ENCODE results near the gene SLC25A38.

The SLC25A38 gene

DNA sequence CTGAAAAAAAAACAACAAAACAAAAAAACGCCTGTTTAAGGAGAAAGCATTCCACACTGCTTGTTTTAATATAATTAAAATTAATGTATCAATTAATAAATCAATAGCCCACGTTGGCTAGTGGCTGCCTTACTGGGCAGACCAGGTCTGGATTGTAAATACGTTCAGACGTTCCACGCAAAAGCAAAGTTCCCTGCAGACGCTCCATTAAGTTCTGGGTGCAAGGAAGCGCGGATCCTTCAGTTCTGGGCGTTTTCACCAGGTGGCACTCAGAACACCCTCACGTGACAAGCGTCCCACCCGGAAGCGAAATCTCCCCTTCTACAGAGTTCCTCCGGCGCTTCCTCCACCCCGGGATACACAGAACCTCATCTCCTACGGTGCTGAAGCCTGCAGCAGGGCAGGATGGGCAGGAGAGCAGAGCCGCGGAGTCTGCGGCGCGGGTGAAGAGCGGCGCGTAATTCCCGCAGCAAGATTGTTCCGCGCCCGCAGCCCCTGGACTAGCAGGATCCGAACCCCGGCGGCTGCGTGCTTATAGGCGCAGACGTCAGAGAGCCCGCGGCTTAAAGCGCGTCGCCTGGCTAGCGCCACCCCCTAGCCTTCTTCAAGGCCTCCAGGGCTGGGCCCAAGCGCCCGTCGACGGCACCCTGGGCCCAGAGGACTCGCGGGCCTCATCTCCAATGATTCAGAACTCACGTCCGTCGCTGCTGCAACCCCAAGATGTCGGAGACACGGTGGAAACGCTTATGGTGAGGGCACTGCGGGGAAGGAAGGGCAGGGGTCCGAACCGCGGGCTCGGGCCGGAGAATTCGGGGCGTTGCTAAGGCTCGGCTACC lies at the start of gene SLC25A38:
SLC25A38 (plus strand) TSS at position 326 of the 836 bp plus-strand sequence; CDS start at position 681, 355 bp downstream.
- no peaks in the 10 kb centered on the region for H3K9me2 ChIP-seq (replicated peaks; ENCODE audit: control insufficient read depth, low read length)
- peak; percentile 34 for TF ChIP-seq CTCF (IDR thresholded peaks at IDR 0.05; ENCODE audit: low read depth, low read length, poor library complexity, severe bottlenecking)
- TF ChIP-seq EZH2phosphoT487 (IDR thresholded peaks at IDR 0.05; ENCODE audit: borderline replicate concordance, low read length) = no peak
- peaks cover 44% of the 10 kb centered on the region for H3K4me1 ChIP-seq (ENCODE audit: control insufficient read depth, low read length)
- peak within 1 kb of the TSS; percentile 83 for H3K27ac ChIP-seq (ENCODE audit: low read depth, low read length)
- peaks cover 24% of the 10 kb centered on the region for H4K20me1 ChIP-seq (ENCODE audit: control insufficient read depth, insufficient read depth, low read depth, low read length)
- H3F3A ChIP-seq (ENCODE audit: control insufficient read depth, insufficient read depth) = no peaks in the 10 kb centered on the region
- H3K4me2 ChIP-seq (ENCODE audit: low read length) = peak within 1 kb of the TSS; percentile 67
- H3K36me3 ChIP-seq (ENCODE audit: control insufficient read depth, low read length) = peaks cover 26% of the 10 kb centered on the region
- peak within 1 kb of the TSS; percentile 88 for H3K4me3 ChIP-seq (ENCODE audit: low read length)
- H3K27me3 ChIP-seq (ENCODE audit: control insufficient read depth, low read length) = no peaks in the 10 kb centered on the region
- H3K9me3 ChIP-seq (ENCODE audit: control insufficient read depth, insufficient read depth, low read length) = no peaks in the 10 kb centered on the region
- H3K79me2 ChIP-seq (ENCODE audit: control insufficient read depth, low read length) = peaks cover 50% of the 10 kb centered on the region

- no peaks in the 10 kb centered on the region for H3F3A ChIP-seq (ENCODE audit: control insufficient read depth, insufficient read depth)
- H3K4me2 ChIP-seq (ENCODE audit: low read length) = no peak overlapping the region
- H3K79me2 ChIP-seq (ENCODE audit: control insufficient read depth, low read length) = no peaks in the 10 kb centered on the region
- H3K9me3 ChIP-seq (ENCODE audit: control insufficient read depth, insufficient read depth, low read length) = no peaks in the 10 kb centered on the region
- no peaks in the 10 kb centered on the region for H3K36me3 ChIP-seq (ENCODE audit: control insufficient read depth, low read length)
- no peak overlapping the region for H3K4me3 ChIP-seq (ENCODE audit: low read length)
- no peaks in the 10 kb centered on the region for H3K9me2 ChIP-seq (replicated peaks; ENCODE audit: control insufficient read depth, low read length)
- peaks cover 20% of the 10 kb centered on the region for H3K27me3 ChIP-seq (ENCODE audit: control insufficient read depth, low read length)
- H4K20me1 ChIP-seq (ENCODE audit: control insufficient read depth, insufficient read depth, low read depth, low read length) = no peaks in the 10 kb centered on the region
- H3K27ac ChIP-seq (ENCODE audit: low read depth, low read length) = no peak overlapping the region
- TF ChIP-seq CTCF (IDR thresholded peaks at IDR 0.05; ENCODE audit: low read depth, low read length, poor library complexity, severe bottlenecking) (no peak), EZH2phosphoT487 (IDR thresholded peaks at IDR 0.05; ENCODE audit: borderline replicate concordance, low read length) (no peak)
- no peaks in the 10 kb centered on the region for H3K4me1 ChIP-seq (ENCODE audit: control insufficient read depth, low read length)
Measured at GRCh38 chr3:39333607-39334006, 49.6 kb upstream of the SLC25A38 start.

DNA sequence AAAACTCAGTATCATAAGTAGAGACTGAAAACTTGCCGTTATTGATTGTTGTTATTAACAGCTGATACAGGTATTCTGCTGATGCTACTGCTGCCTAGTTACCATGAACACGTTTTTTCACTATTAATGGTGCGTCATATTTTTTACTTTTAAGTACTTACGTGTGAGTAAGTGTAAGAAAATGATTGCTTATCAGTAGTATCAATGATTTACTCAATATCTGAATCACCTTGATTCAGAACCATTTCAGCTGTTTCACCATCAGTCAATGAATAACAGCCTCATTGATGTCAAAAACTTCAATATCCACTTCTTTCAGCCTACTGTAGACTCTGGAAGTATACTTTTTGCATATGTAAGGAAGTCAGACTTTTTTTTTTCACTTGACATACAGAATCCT lies 49.0 kb upstream of the SLC25A38 start:
- Histone ChIP-seq H3K4me3 (ENCODE audit: low read length) (no peak overlapping the region), H3K9me3 (ENCODE audit: control insufficient read depth, insufficient read depth, low read length) (no peaks in the 10 kb centered on the region), H3F3A (ENCODE audit: control insufficient read depth, insufficient read depth) (no peaks in the 10 kb centered on the region), H3K79me2 (ENCODE audit: control insufficient read depth, low read length) (no peaks in the 10 kb centered on the region), H3K27me3 (ENCODE audit: control insufficient read depth, low read length) (peaks cover 16% of the 10 kb centered on the region), H3K4me2 (ENCODE audit: low read length) (no peak overlapping the region), H4K20me1 (ENCODE audit: control insufficient read depth, insufficient read depth, low read depth, low read length) (no peaks in the 10 kb centered on the region), H3K4me1 (ENCODE audit: control insufficient read depth, low read length) (no peaks in the 10 kb centered on the region), H3K27ac (ENCODE audit: low read depth, low read length) (no peak overlapping the region), H3K9me2 (replicated peaks; ENCODE audit: control insufficient read depth, low read length) (no peaks in the 10 kb centered on the region), H3K36me3 (ENCODE audit: control insufficient read depth, low read length) (no peaks in the 10 kb centered on the region)
- TF ChIP-seq CTCF (IDR thresholded peaks at IDR 0.05; ENCODE audit: low read depth, low read length, poor library complexity, severe bottlenecking) = no peak
- TF ChIP-seq EZH2phosphoT487 (IDR thresholded peaks at IDR 0.05; ENCODE audit: borderline replicate concordance, low read length) = no peak
